Left cardiac atrium (tissue), 4 donors: ENCODE measurements around the gene ARHGDIA. TPM values are rescaled to one million over a fixed set of nuclear protein-coding genes. Genes with fewer than 3 reads are reported as not detected.
A peak's percentile ranks its signal among the peaks of the same experiment; 100 is the strongest.
"Not testable (repeated sequence)": the region's sequence is repeated elsewhere in the genome, so short reads cannot be mapped to it uniquely, and the experiment has no call there.

ENCODE experiments used
- ATAC-seq, 2 donors: fragments of 200-7000 bp; cut with Tn5 transposase; one replicate each; pipeline ENCODE4 v1.9.1; 2020; ENCODE audit warnings: mild to moderate bottlenecking in 2 of 2, moderate library complexity in 2 of 2
- DNase-seq: peaks from one replicate; pipeline ENCODE4 v3.0.0-alpha.2; 2020
- intact Hi-C, 2 donors: fragments of 100-400 bp; cut with DNase I; formaldehyde crosslinking; loops; one replicate each; pipeline versions ENCODE4 v1.14.1 to v1.15.1; 2022 to 2023
- total RNA-seq, 2 donors: library from RNA; stranded (reverse); fragmentation: NEBNext Ultra II Directional; extraction: Animal tissue kit (Norgen Biotek cat#: 25700); gene quantifications; one replicate each; pipeline ENCODE4 v1.2.1, GENCODE V29; 2021
- donor health status: DM: no; HTN: yes; CAD: no.
- donor health status: DM: no; HTN: yes; CAD: no; lungs with severe emphysema.
- donor health status: DM: yes; HTN: yes; CAD: no.
- donor health status: Dilated cardiomyopathy.

The ARHGDIA gene
- total RNA-seq, 2 donors from 2014 or later: 168 to 252 TPM

DNA sequence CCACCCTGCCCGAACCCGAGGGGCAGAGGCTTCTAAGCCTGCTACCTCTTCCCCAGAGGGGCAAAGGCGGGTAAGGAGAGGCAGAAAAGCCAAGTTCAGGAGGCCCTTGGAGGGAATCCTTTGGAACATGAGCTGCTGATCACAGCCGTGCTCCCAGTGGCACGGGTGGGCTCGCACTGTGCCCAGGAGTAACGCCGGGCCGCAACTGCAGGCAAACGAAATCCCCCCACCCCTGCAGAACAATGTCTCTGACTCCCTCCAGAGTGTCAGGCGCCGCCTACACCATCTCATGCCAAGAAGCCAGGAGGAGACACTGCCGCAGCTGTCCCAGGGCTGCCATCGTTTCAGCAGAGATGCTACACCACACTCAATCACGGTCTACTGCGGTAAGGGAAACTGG, 19.7 kb downstream of the ARHGDIA start:
- intact Hi-C loops: no loop called here
- no peak for ATAC-seq

DNA sequence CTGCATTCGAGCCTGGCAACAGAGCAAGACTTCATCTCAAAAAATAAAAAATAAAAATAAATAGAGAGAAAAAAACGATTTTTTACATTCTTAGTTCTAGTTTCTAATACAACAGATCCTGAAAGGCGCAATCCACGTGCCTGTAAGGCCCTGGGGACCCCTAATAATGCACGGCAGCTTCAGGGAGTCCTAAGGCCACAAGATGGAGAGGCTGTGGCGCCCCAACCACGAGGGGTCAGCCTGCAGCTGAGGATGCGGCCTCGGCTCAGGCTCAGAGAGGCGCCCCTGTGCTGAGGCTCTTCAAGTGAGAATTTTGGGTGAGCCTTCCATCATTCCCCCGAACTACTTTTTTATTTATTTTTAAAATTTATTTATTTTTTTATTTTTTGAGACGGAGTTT, 21.7 kb downstream of the ARHGDIA start:
- intact Hi-C loops: no loop called here
- no peak for ATAC-seq
- no peak for DNase-seq

More for the DNA sequence above, 19.7 kb downstream of the ARHGDIA start:
- DNase-seq: no peak

DNA sequence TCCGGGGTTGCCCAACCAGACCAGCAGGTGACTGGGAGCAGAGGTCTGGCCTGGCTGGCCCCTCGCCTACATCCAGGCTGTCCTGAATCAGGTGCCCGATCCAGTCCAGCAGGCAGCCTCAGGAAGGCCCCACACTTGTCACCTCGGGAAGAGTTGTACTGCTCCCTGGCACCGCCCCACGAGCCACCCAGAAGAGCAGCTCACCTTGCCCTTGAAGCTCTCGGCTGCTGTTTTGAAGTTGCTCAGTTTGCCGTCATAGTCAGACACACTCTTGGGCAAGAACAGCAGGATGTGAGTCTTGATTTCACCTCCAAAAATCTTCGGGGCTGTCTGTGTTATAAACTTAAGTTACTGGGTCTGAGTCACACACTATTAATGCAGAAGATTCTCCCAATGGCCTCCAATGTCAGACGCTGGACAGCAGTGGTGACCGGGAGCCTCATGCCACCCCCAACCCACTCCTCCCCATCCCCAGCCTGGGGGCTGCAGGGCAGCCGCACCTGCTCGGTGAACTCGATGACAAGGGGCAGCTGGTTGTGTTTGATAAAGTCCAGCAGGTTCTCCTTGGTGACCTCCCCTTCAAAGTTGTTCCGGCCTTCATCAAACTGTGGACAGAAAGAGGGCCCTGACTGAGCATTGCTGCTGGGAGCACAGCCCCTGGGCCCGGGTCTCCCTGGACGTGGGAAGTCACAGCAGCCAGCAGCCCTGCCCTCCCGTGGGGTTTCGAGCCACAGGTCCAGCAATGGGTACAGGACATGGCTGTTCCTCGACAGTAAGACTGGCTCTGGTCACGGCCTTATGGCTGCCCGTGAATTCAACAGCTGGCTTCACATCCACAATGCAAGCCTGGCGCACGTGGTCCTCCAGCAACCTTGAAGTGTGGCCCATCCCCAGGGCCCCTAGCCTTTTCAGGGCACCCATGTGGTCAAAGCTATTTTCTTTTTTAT, 24.1 kb downstream of the ARHGDIA start:
- no peak for ATAC-seq

DNA sequence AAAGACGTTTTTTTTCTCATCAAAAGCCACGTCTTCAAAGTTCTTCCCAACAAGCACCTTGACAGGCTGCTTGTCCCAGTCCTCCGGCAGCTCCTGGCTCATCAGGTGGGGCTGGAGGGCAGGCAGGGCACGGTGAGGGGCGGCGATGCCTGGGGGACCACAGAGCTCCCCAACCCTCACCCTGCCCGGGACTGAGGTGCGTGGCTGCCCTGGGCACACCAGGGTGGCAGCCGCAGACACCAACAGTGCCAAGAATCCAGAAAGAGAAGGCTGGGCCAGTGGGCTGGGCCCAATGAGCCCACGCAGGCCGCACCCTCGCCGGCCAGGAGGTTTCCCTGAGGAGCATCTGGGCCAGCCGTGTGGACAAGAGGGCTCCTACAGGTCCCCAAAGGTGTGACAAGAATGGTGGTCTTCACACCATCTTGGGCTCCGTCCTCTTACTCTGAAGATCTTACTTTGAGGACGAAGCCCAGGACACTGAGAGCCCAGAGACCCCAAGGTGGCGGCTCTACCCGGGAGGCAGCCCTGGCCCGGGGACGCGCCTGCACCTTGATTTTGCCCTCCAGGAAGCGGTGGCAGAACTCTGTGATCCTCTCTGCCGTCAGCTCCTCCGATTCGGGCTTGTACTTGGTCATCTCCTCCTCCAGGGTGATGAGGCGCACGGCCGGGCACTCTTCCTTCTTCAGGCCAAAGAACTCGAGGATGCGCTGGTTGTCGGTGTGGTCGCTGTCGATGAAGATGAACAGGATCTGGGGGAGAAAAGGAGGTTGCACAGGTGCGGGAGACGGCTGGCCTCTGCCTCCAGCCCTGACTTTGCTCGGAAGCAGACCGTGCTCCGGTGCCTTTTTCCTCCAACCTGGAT, 25.0 kb downstream of the ARHGDIA start:
- ATAC-seq (no peak), DNase-seq (no peak)
- intact Hi-C loops: no loop called here

More for the DNA sequence above, 24.1 kb downstream of the ARHGDIA start:
- intact Hi-C loops: no loop called here
- no peak for DNase-seq

DNA sequence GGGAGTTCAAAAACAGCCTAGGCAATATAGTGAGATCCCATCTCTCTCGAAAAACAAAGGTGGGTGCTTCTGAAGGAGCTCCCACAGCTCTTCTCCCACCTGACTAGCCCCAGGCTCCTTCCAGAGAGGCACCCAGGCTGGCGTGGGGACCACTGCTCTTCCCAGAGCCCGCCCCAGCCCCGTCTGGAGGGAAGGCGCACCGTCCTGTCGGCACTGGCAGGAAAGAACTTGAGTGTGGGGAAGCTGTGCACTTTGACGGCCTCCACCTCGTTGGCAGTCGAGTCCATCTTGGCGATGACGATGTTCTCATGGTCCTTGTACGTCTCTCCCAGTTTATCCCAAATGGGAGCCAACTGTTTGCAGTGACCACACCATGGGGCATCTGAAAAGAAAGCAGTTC, 25.8 kb downstream of the ARHGDIA start:
- DNase-seq: no peak
- ATAC-seq: no peak
- intact Hi-C loops: no loop called here

DNA sequence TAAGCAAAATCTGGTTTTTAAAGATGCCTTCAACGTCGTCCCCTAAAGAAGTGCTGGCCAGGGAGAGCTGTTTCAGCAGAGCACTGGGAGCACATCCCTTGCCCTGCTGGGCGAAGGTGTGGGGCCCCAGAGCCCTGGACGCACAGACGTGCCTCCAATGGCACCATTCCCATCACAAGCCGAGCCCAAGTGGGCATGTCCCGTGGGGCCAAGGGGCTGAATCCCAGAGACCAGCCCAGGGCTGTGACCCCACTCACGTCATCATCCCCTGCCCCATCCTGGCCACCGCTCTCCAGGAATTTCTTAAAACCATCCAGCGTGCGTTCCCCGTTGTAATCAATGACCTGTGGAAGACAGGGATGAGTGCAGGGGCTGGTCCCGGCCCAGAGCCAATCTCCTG, 26.2 kb downstream of the ARHGDIA start:
- ATAC-seq: no peak
- DNase-seq: no peak
- intact Hi-C loops: no loop called here

DNA sequence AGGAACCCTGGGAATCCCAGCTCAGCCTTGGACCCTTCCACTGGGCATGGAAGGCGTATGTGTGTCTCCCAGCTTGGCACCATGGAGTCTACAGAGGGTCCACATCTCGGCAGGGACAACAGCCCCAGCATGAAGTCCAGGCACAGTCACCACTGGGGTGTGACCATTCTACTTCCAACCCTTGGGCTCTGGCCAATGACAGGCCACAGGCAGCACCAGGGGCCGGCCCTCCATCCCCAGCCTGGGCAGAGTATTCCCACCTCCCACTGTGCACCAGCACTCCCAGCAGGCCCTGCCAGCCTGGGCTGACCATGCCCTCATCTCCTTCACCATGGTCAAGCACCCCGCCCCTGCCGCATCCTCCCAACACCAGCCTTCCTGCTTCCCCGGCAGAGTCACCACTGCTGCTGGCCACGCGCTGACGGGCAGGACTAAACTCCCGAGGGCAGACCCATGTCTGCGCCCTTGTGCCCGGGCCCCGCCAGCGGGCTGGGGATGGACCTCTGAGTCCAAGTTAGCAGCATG, 26.7 kb downstream of the ARHGDIA start:
- ATAC-seq (no peak), DNase-seq (no peak)
- intact Hi-C loops: no loop called here

DNA sequence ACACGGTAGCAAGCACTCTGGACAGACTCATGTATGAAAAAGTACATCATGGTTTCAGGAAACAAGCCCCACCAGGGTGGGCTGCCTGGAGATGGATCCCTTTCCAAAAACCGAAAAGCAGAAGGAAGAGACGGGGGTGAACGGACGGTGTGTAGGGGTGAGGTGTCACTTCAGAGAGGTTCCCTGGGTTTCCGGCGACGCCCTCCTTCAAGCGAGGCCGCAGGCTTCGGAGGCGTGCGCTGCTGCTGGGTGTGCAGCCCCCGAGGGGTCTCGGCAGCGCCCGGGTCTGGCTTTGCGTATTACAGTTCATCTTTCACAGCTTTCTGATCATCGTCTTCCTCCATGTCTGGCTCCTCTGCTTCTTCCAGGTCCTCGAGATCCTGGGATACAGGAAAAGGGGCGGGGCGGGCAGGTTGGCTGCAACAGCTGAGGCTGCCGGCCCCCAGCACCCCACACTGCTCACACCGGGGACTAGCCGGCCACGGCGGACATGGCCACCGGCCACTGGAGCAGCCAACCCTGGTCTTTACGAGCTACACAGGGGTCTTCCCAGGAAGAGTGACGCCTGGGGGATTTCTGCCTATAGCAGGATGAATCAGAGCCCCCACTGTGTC, 27.3 kb downstream of the ARHGDIA start:
- DNase-seq: no peak
- no peak for ATAC-seq
- intact Hi-C loops: no loop called here

DNA sequence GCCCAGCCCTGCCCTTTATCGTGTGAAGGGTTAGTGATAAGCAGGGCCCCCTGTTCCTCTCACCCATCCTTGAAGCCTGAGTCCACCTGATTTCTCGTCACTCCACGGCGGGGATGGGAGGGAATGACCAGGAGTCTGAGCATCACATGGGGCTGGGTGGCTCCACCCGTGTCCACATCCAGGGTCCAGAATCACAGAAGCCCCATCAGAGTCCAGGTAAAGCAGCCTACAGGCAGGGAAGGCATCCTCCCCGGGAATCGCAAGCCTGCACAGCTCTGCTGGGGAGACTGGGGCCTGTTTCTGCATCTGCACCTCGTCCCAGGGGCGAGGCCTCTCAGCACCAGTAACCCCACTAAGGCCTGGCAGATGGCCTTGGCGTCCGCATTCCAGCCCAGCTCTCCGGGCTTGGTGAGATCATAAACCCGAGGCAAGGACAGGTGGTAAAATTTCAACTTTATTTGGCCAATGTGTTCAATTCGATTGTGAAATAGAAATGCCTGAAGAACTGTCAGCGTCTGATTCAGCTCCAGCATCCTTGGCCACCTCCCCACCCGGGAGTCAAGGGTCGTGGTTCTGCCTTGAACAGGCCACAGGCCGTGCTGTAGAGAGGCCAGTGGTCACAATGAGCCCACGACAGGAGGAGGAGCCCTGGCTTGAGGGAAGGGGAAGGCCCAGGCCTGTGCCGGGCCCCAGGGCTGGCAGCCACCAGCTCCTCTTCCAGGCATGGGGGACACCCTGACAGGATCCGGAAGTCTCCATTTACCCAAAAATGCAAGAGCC, 28.2 kb downstream of the ARHGDIA start:
- DNase-seq (no peak), ATAC-seq (no peak)
- intact Hi-C loops: no loop called here

DNA sequence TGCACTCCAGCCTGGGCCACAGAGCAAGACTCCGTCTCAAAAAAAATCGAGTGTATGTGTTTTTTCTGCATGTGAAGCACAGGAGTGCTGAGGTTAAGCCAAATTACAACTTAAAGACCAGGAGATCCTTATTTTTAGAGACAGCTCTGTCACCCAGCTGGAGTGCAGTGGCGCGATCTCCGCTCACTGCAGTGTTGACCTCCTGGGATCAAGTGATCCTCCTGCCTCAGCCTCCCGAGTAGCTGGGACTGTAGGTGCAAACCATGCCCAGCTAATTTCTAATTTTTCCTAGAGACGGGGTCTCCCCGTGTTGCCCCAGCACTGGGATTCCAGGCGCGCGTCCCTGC, 28.8 kb downstream of the ARHGDIA start:
- no peak for DNase-seq
- ATAC-seq: no peak
- intact Hi-C loops: no loop called here

DNA sequence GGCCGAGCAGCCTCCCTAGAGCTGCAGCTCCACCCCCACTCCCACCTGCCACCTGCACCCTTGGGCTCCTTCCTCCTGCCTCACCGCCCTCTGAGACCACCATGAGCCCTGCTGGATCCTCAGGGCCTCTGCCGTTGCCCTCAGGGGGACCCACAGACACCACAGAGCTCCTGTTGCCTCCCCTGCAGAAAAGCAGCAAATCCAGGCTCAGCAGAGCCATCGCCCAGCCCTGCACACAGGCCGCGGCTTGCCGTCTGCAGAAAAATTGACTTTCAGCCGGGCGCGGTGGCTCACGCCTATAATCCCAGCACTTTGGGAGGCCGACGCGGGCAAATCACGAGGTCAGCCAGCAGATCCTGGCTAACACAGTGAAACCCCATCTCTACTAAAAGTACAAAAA, 29.3 kb downstream of the ARHGDIA start:
- DNase-seq (no peak), ATAC-seq (no peak)
- intact Hi-C loops: no loop called here

DNA sequence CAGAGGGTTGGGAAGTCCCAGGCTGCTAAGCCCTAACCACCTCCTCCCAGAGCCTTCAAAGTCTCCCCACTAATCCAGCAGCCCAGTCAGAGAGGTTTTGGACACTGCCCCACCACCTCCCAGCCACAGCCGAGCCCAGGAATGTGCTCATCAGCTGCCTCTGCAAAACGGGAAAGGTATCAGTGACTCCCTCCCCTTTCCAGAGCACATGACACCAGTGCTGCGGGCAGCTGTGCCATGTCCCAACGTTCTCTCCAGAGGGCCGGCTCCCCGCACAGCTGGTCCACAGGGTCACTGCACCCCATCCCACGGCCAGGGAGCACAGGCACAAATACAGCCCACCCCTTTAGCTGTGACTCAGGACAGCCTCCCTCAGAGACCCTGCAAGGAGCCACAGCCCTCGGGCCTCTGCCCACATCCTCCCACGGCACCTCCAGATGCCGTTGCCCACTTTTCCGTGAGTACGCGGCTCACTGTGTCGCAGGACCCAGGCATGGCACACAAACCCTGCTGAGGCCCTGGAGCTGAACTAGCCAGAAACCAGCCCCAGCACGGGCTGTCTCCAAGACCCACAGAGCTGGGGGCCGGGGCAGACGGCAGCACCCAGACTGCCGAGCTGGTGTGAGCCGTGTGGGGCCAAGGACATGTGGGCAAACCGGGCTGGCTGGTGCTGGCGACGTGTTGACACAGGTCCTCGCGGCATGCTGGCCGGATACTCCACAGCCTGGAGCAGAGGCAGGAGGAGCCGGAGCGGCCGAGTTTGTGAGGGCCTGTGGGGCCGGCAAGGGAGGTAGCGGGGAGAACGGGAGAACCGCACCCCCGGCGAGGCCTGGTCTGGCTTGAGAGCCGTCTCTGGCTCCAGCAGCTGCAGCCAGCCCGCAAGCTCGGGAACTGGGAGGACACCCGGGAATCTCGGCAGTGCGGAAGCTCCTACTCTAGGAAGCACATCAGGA, 30.0 kb downstream of the ARHGDIA start:
- DNase-seq (no peak), ATAC-seq (peak; percentile 30 to 70)
- intact Hi-C loops: no loop called here

DNA sequence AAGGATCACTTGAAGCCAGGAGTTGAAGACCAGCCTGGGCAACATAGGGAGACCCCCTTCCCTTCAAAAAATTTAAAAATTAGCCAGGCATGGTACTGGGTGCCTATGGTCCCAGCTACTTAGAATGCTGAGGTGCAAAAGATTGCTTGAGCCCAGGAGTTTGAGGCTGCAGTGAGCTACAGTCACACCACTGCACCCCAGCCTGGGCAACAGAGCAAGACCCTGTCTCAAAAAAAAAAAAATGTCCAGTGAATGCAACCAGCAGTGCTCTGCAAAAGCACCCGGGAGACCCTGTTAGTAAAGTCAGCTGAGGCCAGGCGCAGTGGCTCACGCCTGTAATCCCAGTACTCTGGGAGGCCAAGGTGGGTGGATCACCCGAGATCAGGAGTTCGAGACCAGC, 31.1 kb downstream of the ARHGDIA start:
- not testable (repeated sequence) for ATAC-seq, DNase-seq

DNA sequence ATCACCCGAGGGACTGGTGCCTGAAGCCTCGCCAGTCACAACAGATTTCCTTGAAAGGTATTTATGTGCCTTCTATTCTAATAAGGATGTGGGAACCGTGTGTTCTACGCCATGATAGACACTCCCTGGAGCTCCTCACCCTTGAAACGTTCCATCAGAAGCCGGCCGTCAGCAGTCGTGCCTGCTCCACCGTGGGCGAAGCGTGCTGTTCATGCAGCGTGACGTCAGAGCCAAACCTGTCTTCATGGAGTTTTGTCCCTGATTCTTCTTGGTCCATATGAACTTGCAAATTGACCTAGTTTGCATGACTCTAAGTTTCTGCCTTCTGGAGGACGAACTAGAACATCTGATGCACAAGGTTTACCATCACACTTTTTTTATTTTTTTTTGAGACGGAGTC, 31.8 kb downstream of the ARHGDIA start:
- intact Hi-C loops: no loop called here
- DNase-seq: no peak
- no peak for ATAC-seq

More for the DNA sequence above, 31.1 kb downstream of the ARHGDIA start:
- intact Hi-C loops: not testable (repeated sequence)

DNA sequence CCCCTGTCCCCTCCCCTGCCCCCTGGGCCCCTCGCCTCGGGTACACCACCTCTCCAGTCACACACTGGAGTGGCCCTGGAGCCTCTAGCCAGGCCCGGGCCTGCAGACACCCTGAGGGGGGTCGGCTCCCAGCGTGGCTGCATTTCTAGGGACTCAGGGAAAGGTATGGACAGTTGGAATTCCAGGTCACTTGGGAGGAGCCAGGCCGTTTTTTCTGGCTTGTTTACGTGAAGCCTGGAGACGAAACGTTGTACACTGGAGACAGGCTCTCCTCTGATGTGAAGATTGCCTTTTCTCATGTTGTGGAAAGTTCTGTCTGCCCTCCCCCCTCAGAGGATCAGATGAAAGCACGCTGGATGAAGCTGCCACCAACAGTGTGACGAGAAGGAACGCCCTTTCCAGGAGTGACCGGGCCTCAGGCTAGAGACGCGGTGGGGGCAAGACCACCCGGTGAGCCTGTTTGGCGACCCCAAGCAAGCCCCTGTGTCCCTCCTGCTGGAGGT, 32.3 kb downstream of the ARHGDIA start:
- ATAC-seq (no peak), DNase-seq (no peak)
- intact Hi-C loops: no loop called here

DNA sequence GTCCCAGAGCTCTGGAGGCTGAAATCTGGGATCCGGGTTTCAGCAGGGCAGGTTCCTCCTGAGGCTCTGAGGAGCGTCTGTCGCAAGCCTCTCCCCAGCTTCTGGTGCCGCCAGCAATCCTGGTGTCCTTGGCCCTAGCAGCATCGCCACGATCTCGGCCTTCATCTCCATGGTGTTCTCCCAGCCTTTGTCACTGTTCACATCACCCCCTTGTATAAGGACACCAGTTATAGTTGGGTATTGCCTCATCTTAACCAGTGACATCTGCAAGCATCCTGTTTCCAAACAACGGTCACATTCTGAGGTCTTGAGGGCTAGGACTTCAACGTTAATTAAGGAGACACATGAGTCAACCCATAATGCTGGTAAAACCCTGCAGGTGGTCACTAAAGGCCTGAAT, 33.5 kb downstream of the ARHGDIA start:
- no peak for DNase-seq
- no peak for ATAC-seq
- intact Hi-C loops: no loop called here

DNA sequence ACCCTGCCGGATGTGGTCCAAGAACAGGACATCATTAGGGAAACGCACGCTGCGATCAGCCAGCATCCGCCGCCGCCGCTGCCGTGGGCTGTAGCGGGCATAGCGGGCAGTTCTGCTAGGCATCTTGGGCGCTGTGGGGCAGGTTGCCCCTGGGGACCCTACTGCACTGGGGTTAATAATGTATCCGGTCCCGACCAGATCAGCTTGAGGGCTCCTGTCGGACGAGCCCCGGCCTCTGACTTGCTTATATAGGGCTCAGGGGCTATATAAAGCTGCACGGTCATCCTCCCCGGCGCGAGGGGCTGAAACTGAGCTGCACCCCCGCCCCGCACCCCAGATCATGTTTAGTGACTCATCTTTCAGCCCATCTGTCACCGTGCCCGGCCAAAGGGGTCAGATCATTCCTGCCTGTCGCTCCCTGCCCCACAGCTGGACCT, 36.3 kb downstream of the ARHGDIA start, which contains the start of gene PPP1R27:
TSS of gene PPP1R27 (minus strand) at position 220 of the 437 bp plus-strand sequence. CDS start at position 123, 97 bp downstream.
- ATAC-seq (no peak), DNase-seq (no peak)
- intact Hi-C loops: no loop called here
